Occipital lobe (tissue), 1 donor: Measurements from ENCODE around the gene OR1A1. TPM values are rescaled to one million over a fixed set of nuclear protein-coding genes. Genes with fewer than 3 reads are reported as not detected.

Experiments used
- total RNA-seq: library from RNA; depleted of rRNA; stranded (reverse); fragments of >200 nt; gene quantifications from one replicate; pipeline ENCODE4 v1.2.3, GENCODE V29; 2014

Gene OR1A1
- total RNA-seq, 1 donor from 2014 or later = not detected

Other genes starting within 250 kb of the OR1A1 start
- not detected for gene OR1D5, start 144.1 kb upstream of the OR1A1 start, total RNA-seq
- gene OR1D2, start 103.2 kb upstream of the OR1A1 start, total RNA-seq = not detected
- gene OR1G1, start 80.1 kb upstream of the OR1A1 start, total RNA-seq = not detected
- not detected for gene OR1A2, start 10.1 kb upstream of the OR1A1 start, total RNA-seq
- not detected for gene OR3A1, start 90.7 kb downstream of the OR1A1 start, total RNA-seq
- 0.94 TPM for gene OR3A2, start 178.6 kb downstream of the OR1A1 start, total RNA-seq
- not detected for gene OR1E1, start 190.7 kb downstream of the OR1A1 start, total RNA-seq
- gene OR3A3, start 203.7 kb downstream of the OR1A1 start, total RNA-seq = not detected
- gene OR1E2, start 226.2 kb downstream of the OR1A1 start, total RNA-seq = not detected